CD4-positive, alpha-beta T cell treated with Interleukin-6 at 100 ng/mL for 8 hours (primary cell): ENCODE results near the gene SOX15.
"Not testable (repeated sequence)": the region's sequence is repeated elsewhere in the genome, so short reads cannot be mapped to it uniquely, and the experiment has no call there.

ENCODE experiments used
- DNase-seq: peaks from one replicate; pipeline ENCODE4 v3.0.0-alpha.2; 2020; ENCODE audit warnings: mixed read lengths, low spot score

Gene SOX15

GRCh38 chr17:7589891-7590691 lies at the start of gene SOX15:
Gene SOX15, minus strand, starts transcription at chr17:7590094. Its CDS starts 418 bp downstream, at chr17:7589676.
- no peak for DNase-seq

- DNase-seq, result no peak
Observed at GRCh38 chr17:7636163-7636562, 46.3 kb upstream of the SOX15 start.

GRCh38 chr17:7634384-7634783 lies 44.5 kb upstream of the SOX15 start:
- no peak for DNase-seq

- no peak for DNase-seq
Observed at GRCh38 chr17:7633093-7633492, 43.2 kb upstream of the SOX15 start.

- DNase-seq, result peak; percentile 28
Observed at GRCh38 chr17:7632492-7632894, 42.6 kb upstream of the SOX15 start.

GRCh38 chr17:7631398-7632380 lies 41.8 kb upstream of the SOX15 start:
- DNase-seq, result no peak

- DNase-seq, result no peak
Observed at GRCh38 chr17:7629939-7630571, 40.2 kb upstream of the SOX15 start, which contains the start of gene SHBG. Gene SHBG, plus strand, starts transcription at chr17:7630135. Its CDS starts 38 bp downstream, at chr17:7630173.

- DNase-seq, result peak; percentile 90
Observed at GRCh38 chr17:7627250-7628121, 37.6 kb upstream of the SOX15 start, which contains the start of gene SAT2. Gene SAT2, minus strand, starts transcription at chr17:7627821. Its CDS starts 186 bp downstream, at chr17:7627635.

- no peak for DNase-seq
Observed at GRCh38 chr17:7626956-7627249, 37.0 kb upstream of the SOX15 start.

- no peak for DNase-seq
Observed at GRCh38 chr17:7626307-7626706, 36.4 kb upstream of the SOX15 start.

- not testable (repeated sequence) for DNase-seq
Observed at GRCh38 chr17:7625749-7626148, 35.9 kb upstream of the SOX15 start.

GRCh38 chr17:7623661-7624060 lies 33.8 kb upstream of the SOX15 start:
- DNase-seq, result no peak

GRCh38 chr17:7620835-7621234 lies 30.9 kb upstream of the SOX15 start:
- DNase-seq, result no peak

GRCh38 chr17:7618608-7619007 lies 28.7 kb upstream of the SOX15 start:
- no peak for DNase-seq

GRCh38 chr17:7615265-7615747 lies 25.4 kb upstream of the SOX15 start:
- no peak for DNase-seq

- DNase-seq, result peak; percentile 100
Observed at GRCh38 chr17:7614425-7615264, 24.8 kb upstream of the SOX15 start, which contains the start of gene FXR2. Gene FXR2, minus strand, starts transcription at chr17:7614897. Its CDS starts 365 bp downstream, at chr17:7614532.

GRCh38 chr17:7613769-7614424 lies 24.0 kb upstream of the SOX15 start:
- no peak for DNase-seq

- DNase-seq, result no peak
Observed at GRCh38 chr17:7612294-7612640, 22.4 kb upstream of the SOX15 start.

- DNase-seq, result no peak
Observed at GRCh38 chr17:7611635-7612293, 21.9 kb upstream of the SOX15 start.
